ENCODE results near the gene RNF2. TPM values are rescaled to one million over a fixed set of nuclear protein-coding genes. Genes with fewer than 3 reads are reported as not detected.

Gene RNF2
- total and polyA plus RNA-seq, 4 donors = 2.9 to 17.3 (median 4.9) TPM

- TF ChIP-seq RAD21 (IDR thresholded peaks at IDR 0.05) (no peak), REST (IDR thresholded peaks at IDR 0.05) (no peak), FOXA2 (IDR thresholded peaks at IDR 0.05) (no peak), GABPA (IDR thresholded peaks at IDR 0.05 in 1 of 2, conservative IDR thresholded peaks at IDR 0.05 in 1 of 2) (no peak), HNF4G (IDR thresholded peaks at IDR 0.05) (no peak), HNF4A (conservative IDR thresholded peaks at IDR 0.05) (no peak), FOXA1 (IDR thresholded peaks at IDR 0.05) (no peak), EGR1 (IDR thresholded peaks at IDR 0.05; ENCODE audit: low read depth in 2 of 2) (no peak), CTCF (IDR thresholded peaks at IDR 0.05; ENCODE audit: low read depth, low read length, missing input control) (no peak), NR2F2 (IDR thresholded peaks at IDR 0.05) (no peak), TAF1 (conservative IDR thresholded peaks at IDR 0.05) (no peak), YY1 (IDR thresholded peaks at IDR 0.05) (no peak), RXRA (IDR thresholded peaks at IDR 0.05) (no peak), JUND (IDR thresholded peaks at IDR 0.05) (no peak), ZBTB33 (IDR thresholded peaks at IDR 0.05) (no peak), SP1 (IDR thresholded peaks at IDR 0.05) (no peak)
- TF ChIP-seq, protein P1, sequence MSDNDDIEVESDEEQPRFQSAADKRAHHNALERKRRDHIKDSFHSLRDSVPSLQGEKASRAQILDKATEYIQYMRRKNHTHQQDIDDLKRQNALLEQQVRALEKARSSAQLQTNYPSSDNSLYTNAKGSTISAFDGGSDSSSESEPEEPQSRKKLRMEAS (IDR thresholded peaks at IDR 0.05) = no peak
- TF ChIP-seq, protein P2, sequence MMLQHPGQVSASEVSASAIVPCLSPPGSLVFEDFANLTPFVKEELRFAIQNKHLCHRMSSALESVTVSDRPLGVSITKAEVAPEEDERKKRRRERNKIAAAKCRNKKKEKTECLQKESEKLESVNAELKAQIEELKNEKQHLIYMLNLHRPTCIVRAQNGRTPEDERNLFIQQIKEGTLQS (IDR thresholded peaks at IDR 0.05) = no peak
- H3K9me3 ChIP-seq (ENCODE audit: control insufficient read depth in 4 of 4, low read length in 3 of 4) = no peaks in the 10 kb centered on the region
- H3K27me3 ChIP-seq (ENCODE audit: control insufficient read depth in 4 of 4, insufficient read depth in 4 of 4, low read length in 3 of 4) = no peaks in the 10 kb centered on the region
- H3K4me1 ChIP-seq (ENCODE audit: control insufficient read depth in 4 of 4, insufficient read depth in 4 of 4, low read length in 3 of 4) = no peaks in the 10 kb centered on the region
- no peak overlapping the region for H3K4me3 ChIP-seq (ENCODE audit: low read depth in 1 of 3, low read length in 3 of 3)
- WGBS = 84% methylated on average over 2 of the region's 2 CpGs
- H3K36me3 ChIP-seq (ENCODE audit: control insufficient read depth in 4 of 4, insufficient read depth in 3 of 4, low read depth in 1 of 4, low read length in 3 of 4) = no peaks in the 10 kb centered on the region
- no peak for DNase-seq (ENCODE audit: low spot score)
- H3K27ac ChIP-seq (ENCODE audit: low read depth in 1 of 2, low read length in 2 of 2) = no peak overlapping the region
- no peak overlapping the region for H3K9ac ChIP-seq (ENCODE audit: low read depth in 1 of 2, low read length in 2 of 2)
Measured at GRCh38 chr1:185017338-185017737, 28.0 kb upstream of the RNF2 start.

All from liver (tissue), 9 donors.